IPS-20b (cell line): Measurements from ENCODE around the gene UPK3A.
"Not testable (repeated sequence)": the region's sequence is repeated elsewhere in the genome, so short reads cannot be mapped to it uniquely, and the experiment has no call there.

Experiments used
- H3K27ac ChIP-seq: one replicate; pipeline ENCODE4 v1.5.1; 2013; ENCODE audit warnings: low read length
- H3K27me3 ChIP-seq: 2 replicates; pipeline ENCODE4 v1.6.1; 2013; ENCODE audit warnings: mild to moderate bottlenecking, low read length, inconsistent platforms; ENCODE audit not compliant: insufficient read depth
- H3K36me3 ChIP-seq: 2 replicates; pipeline ENCODE4 v1.6.1; 2013; ENCODE audit warnings: low read depth, mild to moderate bottlenecking, inconsistent platforms, low read length, moderate library complexity; ENCODE audit not compliant: insufficient read depth
- H3K4me1 ChIP-seq: 2 replicates; pipeline ENCODE4 v1.6.1; 2013; ENCODE audit warnings: mild to moderate bottlenecking, control low read depth, inconsistent platforms, low read length, moderate library complexity; ENCODE audit not compliant: insufficient read depth
- H3K4me3 ChIP-seq: 2 replicates; pipeline ENCODE4 v1.5.1; 2013; ENCODE audit warnings: mild to moderate bottlenecking, low read length, inconsistent platforms
- H3K9ac ChIP-seq: 2 replicates; pipeline ENCODE4 v1.6.1; 2013; ENCODE audit warnings: low read depth, mild to moderate bottlenecking, inconsistent platforms, low read length, moderate library complexity
- H3K9me3 ChIP-seq: 2 replicates; pipeline ENCODE4 v1.6.1; 2013; ENCODE audit warnings: mild to moderate bottlenecking, low read depth, low read length, inconsistent platforms; ENCODE audit not compliant: insufficient read depth

Gene UPK3A

GRCh38 chr22:45328261-45328660 is 43.5 kb downstream of the UPK3A start:
- H3K27ac ChIP-seq, H3K4me3 ChIP-seq, H3K9ac ChIP-seq, H3K27me3 ChIP-seq, H3K9me3 ChIP-seq, H3K4me1 ChIP-seq: not testable (repeated sequence)
- H3K36me3 ChIP-seq: peaks cover 29% of the 10 kb centered on the region

DNA sequence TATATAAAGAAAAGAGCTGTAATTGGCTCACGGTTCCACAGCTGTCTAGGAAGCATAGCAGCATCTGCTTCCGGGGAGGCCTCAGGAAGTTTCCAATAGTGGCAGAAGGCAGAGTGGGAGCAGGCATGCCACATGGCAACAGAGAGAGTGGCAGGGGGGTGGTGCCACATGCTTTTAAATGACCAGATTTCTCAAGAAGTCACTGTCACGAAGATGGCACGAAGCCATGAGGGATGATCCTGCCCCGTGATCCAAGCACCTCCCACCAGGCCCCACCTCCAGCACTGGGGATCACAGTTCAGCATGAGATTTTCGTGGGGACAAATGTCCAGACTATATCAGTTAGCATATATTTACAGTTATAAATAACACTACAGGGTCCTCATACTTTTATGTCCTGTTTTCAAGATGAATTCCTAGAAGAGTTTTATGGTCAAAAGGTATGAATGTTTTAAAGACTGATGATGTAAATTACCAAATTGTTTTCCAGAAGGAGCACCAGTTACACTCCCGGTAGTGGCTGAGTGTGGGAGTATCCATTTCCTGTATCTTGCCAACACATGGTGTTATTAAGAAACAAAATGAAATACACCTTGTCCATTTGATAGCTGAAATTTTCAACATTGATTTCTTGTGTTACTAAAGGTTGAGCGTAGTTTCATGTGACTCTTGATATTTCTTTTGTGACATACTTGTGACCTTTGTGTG is 44.2 kb downstream of the UPK3A start:
- Histone ChIP-seq H3K27ac (no peak overlapping the region), H3K9me3 (no peaks in the 10 kb centered on the region), H3K9ac (no peak overlapping the region), H3K27me3 (no peaks in the 10 kb centered on the region), H3K36me3 (peaks cover 23% of the 10 kb centered on the region), H3K4me1 (no peaks in the 10 kb centered on the region), H3K4me3 (no peak overlapping the region)

- Histone ChIP-seq H3K27ac (no peak overlapping the region), H3K4me1 (no peaks in the 10 kb centered on the region), H3K9me3 (no peaks in the 10 kb centered on the region), H3K9ac (no peak overlapping the region), H3K4me3 (no peak overlapping the region), H3K27me3 (no peaks in the 10 kb centered on the region), H3K36me3 (peaks cover 24% of the 10 kb centered on the region)
These were observed 44.8 kb downstream of the UPK3A start for GRCh38 chr22:45329530-45329936.

GRCh38 chr22:45330548-45330947 is 45.8 kb downstream of the UPK3A start:
- no peak overlapping the region for H3K9ac ChIP-seq
- H3K9me3 ChIP-seq: no peaks in the 10 kb centered on the region
- no peak overlapping the region for H3K4me3 ChIP-seq
- no peaks in the 10 kb centered on the region for H3K27me3 ChIP-seq
- H3K36me3 ChIP-seq: peaks cover 29% of the 10 kb centered on the region
- no peak overlapping the region for H3K27ac ChIP-seq
- H3K4me1 ChIP-seq: no peaks in the 10 kb centered on the region

GRCh38 chr22:45331486-45331885 is 46.7 kb downstream of the UPK3A start:
- Histone ChIP-seq H3K27me3 (no peaks in the 10 kb centered on the region), H3K9me3 (no peaks in the 10 kb centered on the region), H3K36me3 (peaks cover 37% of the 10 kb centered on the region), H3K9ac (no peak overlapping the region), H3K4me1 (no peaks in the 10 kb centered on the region), H3K27ac (no peak overlapping the region), H3K4me3 (no peak overlapping the region)

DNA sequence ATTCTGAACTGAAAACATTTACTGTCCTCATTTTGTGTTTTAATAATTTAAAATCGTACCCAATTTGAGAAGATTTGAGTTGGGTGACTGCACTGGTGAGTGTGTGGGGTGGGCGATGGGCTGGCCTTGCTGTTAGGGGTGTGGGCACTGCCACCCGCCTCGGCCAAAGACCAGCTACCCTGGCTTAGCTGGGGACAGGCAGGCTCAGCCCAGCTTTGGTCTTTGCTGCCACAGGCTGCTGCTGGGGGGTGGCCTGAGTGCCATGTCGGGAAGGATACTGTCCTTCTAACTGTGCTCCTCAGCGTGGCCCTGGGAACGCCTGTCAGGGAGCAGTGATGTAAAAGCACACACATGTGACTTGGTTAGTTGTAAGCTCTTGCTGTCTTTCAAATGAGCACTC is 47.3 kb downstream of the UPK3A start:
- peaks cover 37% of the 10 kb centered on the region for H3K36me3 ChIP-seq
- H3K27me3 ChIP-seq: no peaks in the 10 kb centered on the region
- H3K4me1 ChIP-seq: no peaks in the 10 kb centered on the region
- H3K9me3 ChIP-seq: no peaks in the 10 kb centered on the region
- no peak overlapping the region for H3K4me3 ChIP-seq
- no peak overlapping the region for H3K9ac ChIP-seq
- H3K27ac ChIP-seq: no peak overlapping the region

- H3K27ac ChIP-seq: no peak overlapping the region
- H3K36me3 ChIP-seq: peaks cover 28% of the 10 kb centered on the region; the same call in 1 of the 2 replicates
- H3K9me3 ChIP-seq: no peaks in the 10 kb centered on the region
- H3K4me1 ChIP-seq: no peaks in the 10 kb centered on the region
- no peaks in the 10 kb centered on the region for H3K27me3 ChIP-seq
- H3K4me3 ChIP-seq: no peak overlapping the region
- H3K9ac ChIP-seq: no peak overlapping the region
These were observed 49.3 kb downstream of the UPK3A start for GRCh38 chr22:45334068-45334467.

DNA sequence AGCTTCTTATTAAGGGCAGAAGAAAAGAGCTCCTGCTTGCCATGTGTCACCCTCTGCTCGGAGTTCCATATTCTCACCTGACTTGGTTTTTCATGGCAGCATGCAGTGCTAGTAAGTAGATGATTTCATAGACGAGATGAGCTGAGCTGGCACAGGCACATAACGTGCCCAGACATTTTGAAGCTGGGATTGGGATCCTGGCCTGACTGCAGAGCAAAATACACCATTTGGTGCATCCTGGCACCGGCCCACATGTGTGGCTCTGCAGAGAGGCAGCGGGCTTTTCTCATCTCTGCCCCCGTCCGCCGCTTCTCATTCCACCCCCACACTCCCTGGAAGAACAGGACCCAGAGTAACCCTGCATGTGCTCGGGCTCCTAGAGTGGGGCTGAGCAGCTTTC is 49.8 kb downstream of the UPK3A start:
- Histone ChIP-seq H3K9ac (no peak overlapping the region), H3K4me3 (no peak overlapping the region), H3K9me3 (no peaks in the 10 kb centered on the region), H3K27me3 (no peaks in the 10 kb centered on the region), H3K4me1 (no peaks in the 10 kb centered on the region), H3K36me3 (peaks cover 30% of the 10 kb centered on the region), H3K27ac (no peak overlapping the region)

- Histone ChIP-seq H3K9me3 (no peaks in the 10 kb centered on the region), H3K9ac (no peak overlapping the region), H3K27me3 (no peaks in the 10 kb centered on the region), H3K4me3 (no peak overlapping the region), H3K36me3 (peaks cover 37% of the 10 kb centered on the region), H3K27ac (no peak overlapping the region), H3K4me1 (no peaks in the 10 kb centered on the region)
These were observed 50.5 kb downstream of the UPK3A start for GRCh38 chr22:45335021-45335818.

DNA sequence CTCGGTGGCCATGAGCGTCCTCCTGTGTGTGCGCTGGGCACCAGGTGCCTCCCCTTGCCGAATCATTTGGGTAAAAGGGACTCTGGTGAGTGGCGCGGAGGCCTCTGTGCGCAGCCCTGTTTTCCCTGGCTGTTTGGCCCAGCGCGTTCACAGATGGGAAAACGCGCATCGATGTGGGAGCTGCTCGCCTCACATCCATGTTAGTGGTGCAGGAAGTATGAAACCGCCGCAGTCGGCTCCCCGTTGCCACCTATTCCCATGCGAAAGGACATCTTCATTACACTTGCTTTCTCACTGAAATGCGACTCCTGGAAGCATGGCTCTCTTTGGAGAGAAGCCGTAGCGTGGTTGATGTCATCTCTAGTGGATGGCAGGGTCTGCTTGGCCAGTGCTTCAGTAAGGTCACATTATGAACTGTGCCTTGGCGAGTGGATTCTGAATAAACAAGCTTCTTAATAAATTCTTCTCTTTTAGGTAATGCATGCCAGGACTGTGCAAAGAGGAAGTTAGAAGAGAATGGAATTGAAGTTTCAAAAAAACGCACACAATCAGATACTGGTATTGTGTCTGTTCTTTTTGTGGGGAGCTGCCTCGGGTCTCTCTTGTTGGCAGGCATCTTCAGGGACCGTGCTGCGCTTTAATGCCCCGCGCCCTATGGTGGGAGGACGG is 51.2 kb downstream of the UPK3A start:
- Histone ChIP-seq H3K36me3 (peaks cover 43% of the 10 kb centered on the region), H3K27ac (no peak overlapping the region), H3K9me3 (no peaks in the 10 kb centered on the region), H3K4me3 (no peak overlapping the region), H3K27me3 (no peaks in the 10 kb centered on the region), H3K4me1 (no peaks in the 10 kb centered on the region), H3K9ac (no peak overlapping the region)

- Histone ChIP-seq H3K36me3 (peaks cover 48% of the 10 kb centered on the region), H3K4me3 (no peak overlapping the region), H3K9ac (no peak overlapping the region), H3K27ac (no peak overlapping the region), H3K27me3 (no peaks in the 10 kb centered on the region), H3K9me3 (no peaks in the 10 kb centered on the region), H3K4me1 (no peaks in the 10 kb centered on the region)
These were observed 52.3 kb downstream of the UPK3A start for GRCh38 chr22:45336971-45337431.
